Fibroblast of the aortic adventitia (primary cell): Measurements from ENCODE around the gene ACAA1. TPM values are rescaled to one million over a fixed set of nuclear protein-coding genes. Genes with fewer than 3 reads are reported as not detected.

Experiments
- DNase-seq: peaks from one replicate; pipeline ENCODE4 v3.0.0-alpha.2; 2010; ENCODE audit warnings: low read depth
- H3K4me3 ChIP-seq: 2 replicates; pipeline ENCODE4 v1.5.1; 2011; ENCODE audit warnings: low read depth, mild to moderate bottlenecking, control low read depth, low read length, moderate library complexity
- CTCF ChIP-seq: IDR thresholded peaks from 2 replicates; pipeline ENCODE4 v1.5.1; 2011; ENCODE audit warnings: mild to moderate bottlenecking, low read length, control low read depth, inconsistent platforms; ENCODE audit not compliant: insufficient read depth
- total RNA-seq: library from RNA; depleted of rRNA; stranded (reverse); fragments of >200 nt; gene quantifications from 2 replicates; pipeline ENCODE4 v1.2.3, GENCODE V29; 2012; ENCODE audit warnings: low replicate concordance

ACAA1 gene
- total RNA-seq, 1 donor, result 20.6 TPM

- H3K4me3 ChIP-seq, result no peak overlapping the region
- TF ChIP-seq CTCF, result no peak
- no peak for DNase-seq
These were observed 21.9 kb downstream of the ACAA1 start for GRCh38 chr3:38114875-38115644.

- TF ChIP-seq CTCF, result no peak
- no peak overlapping the region for H3K4me3 ChIP-seq
- no peak for DNase-seq
These were observed 22.7 kb downstream of the ACAA1 start for GRCh38 chr3:38114052-38114874.

GRCh38 chr3:38112378-38112761, 24.6 kb downstream of the ACAA1 start:
- no peak for TF ChIP-seq CTCF
- DNase-seq, result no peak
- H3K4me3 ChIP-seq, result no peak overlapping the region

GRCh38 chr3:38111696-38112377, 25.1 kb downstream of the ACAA1 start:
- no peak for TF ChIP-seq CTCF
- no peak for DNase-seq

GRCh38 chr3:38111201-38111600, 25.7 kb downstream of the ACAA1 start:
- TF ChIP-seq CTCF, result no peak
- no peak for DNase-seq
- H3K4me3 ChIP-seq, result no peak overlapping the region

More at GRCh38 chr3:38111696-38112377, 25.1 kb downstream of the ACAA1 start:
- no peak overlapping the region for H3K4me3 ChIP-seq

GRCh38 chr3:38110314-38111050, 26.4 kb downstream of the ACAA1 start:
- no peak for TF ChIP-seq CTCF
- no peak overlapping the region for H3K4me3 ChIP-seq
- DNase-seq, result no peak
